GM21360 (cell line): ENCODE results near the gene MSANTD1.

ENCODE experiments used
- ATAC-seq: cut with Tn5 transposase; IDR thresholded peaks from one replicate; pipeline ENCODE4 v1.9.1; 2021; ENCODE audit warnings: mild to moderate bottlenecking, moderate library complexity; ENCODE audit not compliant: unreplicated experiment

The MSANTD1 gene

DNA sequence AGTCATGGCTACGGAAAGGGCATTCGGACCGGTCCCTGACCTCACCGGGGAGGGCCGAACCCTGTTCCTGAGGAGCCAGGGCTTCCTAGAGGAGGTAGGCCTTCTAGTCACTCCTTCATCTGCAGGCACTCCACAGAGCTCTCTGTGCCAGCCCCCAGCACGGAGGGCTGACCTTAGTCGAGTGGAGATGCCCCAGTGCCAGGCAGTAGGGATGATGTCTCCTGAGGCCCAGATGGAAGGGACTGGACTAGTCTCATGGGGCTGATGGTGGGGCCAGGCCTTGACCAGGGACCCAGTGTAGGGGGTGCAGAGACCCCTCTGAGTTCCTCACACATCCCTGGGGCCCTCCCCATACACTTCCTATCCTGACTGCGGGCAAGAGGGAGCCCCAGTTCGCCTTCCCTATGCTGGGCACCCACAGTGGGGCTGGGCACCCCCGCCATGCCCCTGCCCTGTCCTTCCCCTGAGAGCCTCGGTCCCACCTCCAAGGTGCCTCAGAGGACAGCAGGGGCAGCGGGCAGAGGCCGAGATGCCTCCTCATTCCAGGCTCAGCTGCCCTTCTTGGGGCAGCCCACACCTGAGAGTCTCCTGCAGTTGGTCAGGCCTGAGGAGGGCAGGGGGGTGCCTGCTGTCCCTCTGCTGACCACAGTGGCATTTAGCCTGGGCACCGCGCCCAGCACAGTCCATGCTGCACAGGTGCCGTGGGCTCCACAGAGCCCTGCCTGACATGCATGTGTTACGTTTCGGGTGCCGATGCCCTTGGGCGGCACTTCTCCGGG is 1.4 kb upstream of the MSANTD1 start:
- no peak for ATAC-seq

DNA sequence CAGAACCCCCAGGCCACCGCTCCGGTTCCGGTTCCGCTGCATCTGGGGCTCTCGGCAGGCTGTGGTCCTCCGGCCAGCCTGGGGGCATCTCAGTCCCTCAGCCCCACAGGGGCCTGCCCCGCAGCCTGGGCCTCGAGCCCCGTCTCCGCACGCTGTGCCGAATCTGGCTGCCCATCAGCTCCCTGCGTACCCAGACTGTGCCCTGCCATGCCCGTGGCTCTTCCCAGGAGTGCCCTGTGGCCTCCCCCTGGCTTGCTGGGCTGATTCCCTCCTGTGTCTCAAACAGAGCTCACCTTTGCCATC is 830 bp upstream of the MSANTD1 start:
- no peak for ATAC-seq

DNA sequence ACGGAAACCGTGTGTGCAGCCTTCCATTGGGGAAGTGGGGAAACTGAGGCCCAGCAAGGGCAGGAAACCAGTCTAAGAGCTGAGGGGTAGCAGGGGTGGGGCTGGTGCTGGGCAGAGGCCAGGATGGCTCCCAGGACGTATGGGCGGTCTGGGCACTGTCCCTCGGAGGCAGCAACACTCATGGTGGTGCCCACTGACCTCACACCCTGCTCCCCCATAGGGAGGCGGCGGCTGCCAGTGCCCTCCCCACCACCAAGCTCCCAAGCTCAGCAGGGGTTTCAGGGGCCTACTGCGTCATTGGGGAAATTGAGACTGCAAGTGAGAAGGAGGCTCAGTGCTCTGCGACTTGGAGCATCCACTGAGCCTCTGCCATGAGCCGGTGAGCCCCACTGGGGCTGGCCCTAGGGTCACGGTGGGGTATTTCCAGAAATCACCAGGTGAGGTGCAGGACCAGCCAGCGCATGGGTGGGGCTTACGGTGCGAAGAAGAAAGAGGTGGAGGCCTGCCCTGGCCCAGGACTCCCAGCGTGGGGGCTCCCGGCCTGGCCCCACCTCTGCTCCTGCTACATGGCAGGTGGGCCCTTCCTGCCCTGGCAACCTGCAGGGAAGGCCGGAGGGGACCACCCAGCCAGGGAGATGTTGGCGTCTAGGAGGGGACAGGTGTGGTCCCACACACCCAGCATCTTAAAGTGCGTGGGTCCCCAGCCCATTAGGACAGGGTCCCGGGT is 915 bp downstream of the MSANTD1 start:
- ATAC-seq: no peak

DNA sequence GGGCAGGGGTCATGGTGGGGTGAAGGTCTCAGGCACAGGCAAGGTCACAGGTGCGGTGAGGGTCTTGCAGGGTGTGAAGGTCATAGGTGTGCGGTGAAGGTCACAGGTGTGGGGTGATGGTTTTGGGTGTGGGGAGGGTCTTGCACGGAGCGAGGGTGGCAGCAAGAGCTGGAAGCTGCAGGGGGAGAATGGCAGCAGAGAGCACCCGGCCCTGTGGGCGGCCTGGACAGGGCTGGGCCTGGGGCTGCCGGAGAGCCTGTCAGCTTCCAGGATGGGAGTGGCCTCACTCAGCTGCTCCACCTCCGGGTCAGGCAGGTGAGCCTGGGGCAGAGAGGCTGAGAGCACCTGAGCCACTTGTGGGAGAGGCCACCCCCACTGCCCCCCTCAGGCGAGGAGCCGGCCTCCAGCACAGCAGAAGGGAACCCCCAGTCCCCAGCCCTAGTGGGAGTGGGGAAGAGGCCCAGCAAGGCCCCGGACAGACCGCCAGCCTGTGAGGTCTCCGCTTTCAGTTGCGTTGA is 1.5 kb downstream of the MSANTD1 start:
- ATAC-seq: no peak

DNA sequence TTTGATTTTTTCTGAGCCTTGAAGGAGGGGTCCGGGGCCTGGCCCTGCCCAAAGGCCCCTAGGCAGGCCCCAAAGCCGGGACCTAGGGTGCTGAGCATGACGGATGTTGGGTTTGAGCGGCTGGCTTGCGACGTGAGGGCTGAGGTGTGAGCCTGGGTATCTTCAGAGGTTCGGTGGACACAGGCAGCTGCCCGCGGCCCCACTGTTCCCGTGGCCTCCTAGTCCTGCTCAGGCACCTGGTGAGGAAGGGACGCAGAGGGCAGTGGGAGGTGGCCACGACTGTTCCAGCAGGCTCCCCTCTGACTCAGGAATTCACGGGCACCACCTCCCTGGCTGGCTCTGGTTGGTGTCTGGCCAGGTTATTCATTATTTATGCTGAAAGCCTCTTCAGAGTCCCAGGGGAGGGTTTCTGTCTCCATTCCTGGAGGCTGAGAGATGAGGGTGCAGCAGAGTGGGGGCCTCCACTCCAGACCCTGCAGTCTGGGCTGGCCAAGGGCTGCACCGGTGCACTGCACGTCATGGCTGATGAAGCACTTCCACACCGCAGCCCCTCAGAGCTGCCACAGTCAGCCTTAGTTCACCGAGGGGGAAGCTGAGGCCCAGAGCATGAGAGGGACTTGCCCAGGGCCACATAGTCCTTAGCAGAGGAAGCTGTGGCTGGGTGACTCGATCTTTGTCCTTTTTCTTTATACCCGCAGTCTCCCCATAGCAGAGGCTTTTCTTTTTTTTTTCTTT is 2.2 kb downstream of the MSANTD1 start:
- no peak for ATAC-seq

DNA sequence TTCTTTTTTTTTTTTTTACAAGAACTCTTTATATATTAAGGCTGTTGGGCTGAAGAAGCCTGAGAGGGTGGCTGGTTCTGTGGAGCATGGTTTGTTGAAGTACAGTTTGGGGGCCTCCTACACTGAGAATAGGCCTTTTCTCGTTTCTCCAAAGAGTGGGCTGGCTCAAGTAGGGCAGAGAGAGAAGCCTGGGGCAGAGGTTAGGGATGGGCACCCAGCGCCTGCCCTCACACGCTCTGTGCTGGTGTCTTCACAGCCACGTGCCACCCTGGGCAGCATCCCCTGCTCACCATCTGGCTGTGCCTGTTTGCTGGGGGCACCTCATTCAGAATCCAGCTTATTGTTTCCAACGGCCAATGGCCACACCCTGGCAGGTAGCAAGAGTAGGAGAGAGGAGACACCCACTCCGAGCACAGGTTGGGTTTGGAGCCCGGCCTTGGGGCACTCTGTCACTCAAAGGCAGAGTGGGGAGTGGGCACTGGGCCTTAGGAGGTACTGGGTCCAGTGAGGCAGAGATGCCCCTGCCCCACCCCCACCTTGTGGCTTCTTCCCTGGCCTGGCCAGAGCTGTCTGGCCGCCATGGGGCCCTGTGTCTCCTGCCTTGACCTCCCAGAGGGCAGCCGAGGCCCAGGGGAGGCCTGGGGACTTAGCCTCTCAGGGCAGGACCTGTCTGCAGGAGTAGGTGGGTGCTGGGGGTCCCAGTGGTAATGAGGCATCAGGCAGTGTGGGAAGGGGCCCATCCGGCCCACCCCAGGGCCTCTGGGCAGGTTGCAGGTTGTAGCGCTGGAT is 2.9 kb downstream of the MSANTD1 start:
- no peak for ATAC-seq

DNA sequence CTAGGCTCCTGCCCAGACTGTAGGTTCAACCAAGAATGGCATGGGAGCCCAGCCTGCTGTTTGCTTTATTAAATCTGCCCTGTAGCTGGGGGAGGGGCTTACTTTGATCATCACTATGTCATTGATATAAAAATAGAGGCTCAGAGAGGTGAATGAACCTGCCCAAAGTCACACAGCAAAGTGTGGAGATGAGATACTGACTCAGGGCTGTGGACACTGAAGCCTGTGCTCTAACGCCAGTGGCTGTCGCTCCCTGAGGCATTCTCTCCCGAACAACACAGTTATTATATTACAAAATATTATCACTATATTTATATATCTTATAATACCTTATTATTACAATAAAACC is 3.5 kb downstream of the MSANTD1 start:
- no peak for ATAC-seq

DNA sequence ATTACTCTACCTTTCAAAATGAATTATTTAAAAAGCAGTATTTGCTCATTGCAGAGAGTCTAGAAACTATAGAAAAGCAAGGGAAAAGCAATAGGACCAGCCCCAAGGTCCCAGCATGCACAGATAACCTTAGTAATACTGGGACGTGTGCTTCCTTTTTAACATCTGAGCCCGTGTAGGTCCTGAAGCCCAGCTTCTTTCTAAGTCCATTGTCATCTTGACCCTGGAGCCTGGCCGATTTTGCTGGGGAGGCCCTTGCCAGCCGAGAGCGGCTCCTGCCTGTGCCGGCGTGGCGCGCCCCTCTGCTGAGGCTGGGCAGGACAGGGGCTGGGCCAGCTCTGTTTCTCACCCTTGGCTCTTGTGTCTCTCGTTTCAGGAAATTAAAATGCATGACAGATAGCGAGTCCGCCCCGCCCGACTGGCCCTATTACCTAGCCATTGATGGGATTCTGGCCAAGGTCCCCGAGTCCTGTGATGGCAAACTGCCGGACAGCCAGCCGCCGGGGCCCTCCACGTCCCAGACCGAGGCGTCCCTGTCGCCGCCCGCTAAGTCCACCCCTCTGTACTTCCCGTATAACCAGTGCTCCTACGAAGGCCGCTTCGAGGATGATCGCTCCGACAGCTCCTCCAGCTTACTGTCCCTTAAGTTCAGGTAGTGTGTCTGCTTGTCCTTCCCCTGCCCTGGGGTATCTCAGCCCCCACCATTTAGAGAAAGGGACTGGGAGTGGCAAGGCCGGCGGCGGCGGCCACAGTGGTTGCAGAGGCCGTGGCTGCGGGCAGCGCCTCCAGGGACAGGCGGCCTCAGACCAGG is 4.1 kb downstream of the MSANTD1 start:
- ATAC-seq: no peak

DNA sequence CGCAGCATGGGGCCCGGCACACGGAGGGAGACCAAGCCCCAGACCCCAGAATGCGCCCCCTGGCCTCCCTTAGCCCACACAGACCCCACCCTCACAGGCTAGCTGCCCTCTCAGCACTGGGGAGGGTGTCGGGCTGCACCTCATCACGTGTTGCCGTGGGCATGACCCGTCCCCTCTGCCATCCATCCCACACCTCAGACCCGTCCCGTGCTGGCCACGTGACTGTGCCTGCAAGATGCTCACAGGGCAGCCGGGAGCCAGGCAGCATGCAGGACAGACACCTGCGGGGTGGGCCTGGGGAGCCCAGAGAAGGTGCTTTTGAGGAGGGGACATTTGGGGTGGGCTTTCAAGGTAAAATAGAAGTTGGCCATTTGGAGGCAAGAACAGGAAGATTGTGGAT is 4.8 kb downstream of the MSANTD1 start:
- ATAC-seq: no peak

DNA sequence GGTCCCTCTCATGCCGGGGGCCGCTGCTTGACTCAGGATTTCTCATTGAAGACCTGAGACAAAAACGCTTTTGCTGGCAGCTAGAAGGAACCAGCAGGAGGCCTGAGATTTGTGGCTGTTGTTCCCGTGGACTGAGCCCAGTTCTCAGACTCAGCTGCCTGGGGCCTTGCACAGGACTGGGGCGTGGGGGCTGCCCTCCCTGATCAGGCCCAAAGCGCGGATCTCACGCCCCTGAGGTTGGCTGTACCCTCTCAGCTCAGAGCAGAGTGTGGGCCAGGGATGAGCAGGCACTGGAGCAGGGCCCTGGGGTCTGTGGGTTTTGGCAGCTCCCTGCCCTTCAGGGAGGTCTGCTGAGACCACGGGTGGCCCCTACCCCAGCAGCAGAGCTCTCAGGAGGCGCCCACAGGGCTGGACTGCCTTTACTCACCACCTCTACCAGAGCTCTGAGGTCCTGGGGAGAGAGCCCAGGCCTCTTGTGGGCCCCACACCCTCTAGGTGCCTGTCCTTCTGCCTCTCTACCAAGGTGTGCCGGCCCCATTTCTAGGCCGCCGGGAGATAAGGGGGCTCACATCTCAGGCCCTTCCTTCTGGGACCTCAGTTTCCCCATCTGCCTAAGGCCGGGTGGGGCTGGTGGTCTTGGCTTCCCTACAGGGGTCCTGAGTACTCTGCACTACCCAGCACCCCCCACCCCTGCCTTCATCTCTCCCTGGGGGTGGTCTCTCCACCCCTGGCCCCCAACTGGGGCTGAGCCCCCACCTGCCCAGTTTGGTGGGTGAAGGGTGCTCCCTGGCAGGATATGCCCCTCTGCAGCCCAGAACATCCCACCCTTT is 5.6 kb downstream of the MSANTD1 start:
- no peak for ATAC-seq

DNA sequence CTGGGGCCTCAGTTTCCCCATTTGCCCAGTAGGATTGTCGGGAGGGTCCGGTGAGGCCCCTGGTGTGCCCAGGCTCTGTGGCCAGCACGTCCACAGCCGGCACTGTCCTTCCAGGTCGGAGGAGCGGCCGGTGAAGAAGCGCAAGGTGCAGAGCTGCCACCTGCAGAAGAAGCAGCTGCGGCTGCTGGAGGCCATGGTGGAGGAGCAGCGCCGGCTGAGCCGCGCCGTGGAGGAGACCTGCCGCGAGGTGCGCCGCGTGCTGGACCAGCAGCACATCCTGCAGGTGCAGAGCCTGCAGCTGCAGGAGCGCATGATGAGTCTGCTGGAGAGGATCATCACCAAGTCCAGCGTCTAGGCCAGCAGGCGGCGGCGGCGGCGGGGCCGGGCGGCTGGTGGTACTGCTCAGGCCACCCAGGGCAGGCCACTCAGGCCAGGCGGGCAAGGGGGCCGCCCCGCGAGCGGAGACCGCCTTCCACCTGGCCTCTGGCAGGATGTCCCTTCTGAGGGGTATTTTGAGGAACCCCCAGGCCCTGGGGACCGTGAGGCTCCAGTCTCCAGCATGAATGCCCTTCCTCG is 6.7 kb downstream of the MSANTD1 start:
- no peak for ATAC-seq

DNA sequence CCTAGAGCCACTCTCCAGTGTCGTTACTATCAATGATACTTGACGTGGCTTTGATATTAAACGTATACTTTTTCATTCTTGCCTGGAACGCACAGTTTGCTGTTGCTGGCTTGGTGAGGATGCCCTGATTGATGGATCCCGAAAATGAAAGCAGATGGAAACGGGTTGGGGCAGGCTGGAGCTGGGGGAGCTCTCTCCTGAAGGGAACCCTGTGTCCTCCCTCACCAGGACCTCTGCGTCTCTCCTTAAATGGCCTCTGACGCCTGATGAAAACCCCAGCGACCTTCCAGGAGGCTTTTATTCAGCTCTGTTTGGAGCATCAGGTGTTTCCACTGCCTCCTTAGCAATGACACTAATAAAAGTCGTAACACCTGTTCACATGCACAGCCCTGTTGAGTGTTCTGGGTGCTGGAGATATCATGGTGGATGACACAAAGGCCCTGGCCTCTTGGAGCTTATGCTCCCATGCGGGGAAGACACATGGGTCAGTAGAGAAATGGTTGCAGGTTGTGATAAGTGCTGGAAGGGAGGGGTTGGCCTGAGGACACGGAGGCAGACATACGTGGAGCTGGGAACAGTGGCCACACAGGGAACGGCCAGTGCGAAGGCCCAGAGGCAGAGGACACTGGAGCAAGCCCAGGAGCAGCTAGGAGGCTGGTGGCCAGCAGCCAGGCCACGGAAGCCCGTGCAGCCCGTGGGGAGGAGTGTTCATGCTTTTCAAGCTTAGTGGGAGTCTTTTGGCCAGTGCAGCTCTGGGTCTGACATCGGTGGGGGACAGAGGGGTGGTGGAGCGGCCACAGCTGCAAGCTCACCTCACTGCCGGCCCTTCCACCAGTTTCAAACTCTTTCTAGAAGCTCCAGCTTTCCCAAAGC is 7.5 kb downstream of the MSANTD1 start:
- ATAC-seq: no peak

DNA sequence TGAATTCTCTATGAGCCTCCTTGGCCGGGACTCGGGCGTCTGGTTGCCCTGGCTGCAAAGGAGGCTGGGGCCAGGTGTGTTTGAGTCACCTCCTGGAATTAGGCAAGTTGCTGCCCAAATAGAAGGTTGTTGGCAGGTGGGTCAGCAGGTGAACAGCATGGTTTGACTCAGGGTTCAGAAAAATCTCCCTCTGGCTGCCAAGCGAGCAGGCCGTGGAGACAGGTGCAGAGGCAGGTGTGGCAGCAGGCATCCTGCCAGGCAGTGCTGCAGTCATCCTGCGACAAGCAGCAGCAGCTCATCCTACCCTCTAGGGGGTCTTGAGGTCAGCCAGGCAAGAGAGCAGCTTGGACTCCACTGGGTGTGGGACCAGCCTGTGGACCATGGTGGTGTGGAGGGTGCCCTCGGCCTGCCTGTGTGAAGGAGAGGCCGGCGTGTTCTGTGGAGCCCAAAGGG is 8.2 kb downstream of the MSANTD1 start:
- no peak for ATAC-seq

DNA sequence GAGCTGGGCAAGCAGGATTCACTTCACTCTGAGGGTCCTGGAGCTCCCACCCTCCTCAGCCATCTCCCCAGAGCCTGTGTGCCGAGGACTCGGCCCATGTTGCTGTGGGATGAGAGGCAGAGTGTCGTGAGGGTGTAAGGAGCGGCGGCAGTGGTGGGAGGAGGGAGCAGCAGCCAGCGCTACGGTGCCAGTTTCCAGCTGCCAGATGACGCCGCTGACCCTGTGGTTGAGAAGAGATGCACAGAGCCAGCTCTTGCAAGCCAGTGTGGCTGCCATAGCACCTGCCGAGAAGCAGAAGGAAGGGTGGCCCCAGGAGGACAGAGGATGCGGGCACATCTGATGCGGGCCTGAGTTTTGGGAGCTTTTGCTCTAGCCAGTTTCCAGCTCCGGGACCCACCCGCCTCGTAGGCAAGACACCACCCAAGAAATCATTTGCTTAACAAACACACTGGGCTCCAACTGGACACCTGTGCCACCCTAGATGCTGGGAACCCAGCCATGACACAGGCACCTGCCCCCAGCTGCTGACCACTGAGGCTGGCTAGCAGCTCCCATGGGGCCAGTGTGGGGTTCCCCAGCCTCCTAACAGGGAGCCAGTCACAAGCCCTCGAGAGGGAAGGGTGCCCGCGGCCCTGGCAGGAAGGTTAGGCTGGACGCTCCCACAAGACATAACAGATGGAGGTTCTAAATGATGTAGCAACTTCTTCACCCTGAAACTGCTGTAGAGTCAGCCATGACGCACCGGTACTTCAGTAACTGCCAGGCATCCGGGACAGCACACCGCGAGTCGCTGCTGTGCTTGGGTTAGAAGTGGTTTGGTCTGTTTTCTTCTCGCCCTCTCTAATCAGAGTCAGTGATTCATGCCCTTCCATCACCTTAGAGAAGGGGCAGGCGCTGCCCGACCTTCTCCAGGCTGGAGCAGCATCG is 8.9 kb downstream of the MSANTD1 start:
- no peak for ATAC-seq

DNA sequence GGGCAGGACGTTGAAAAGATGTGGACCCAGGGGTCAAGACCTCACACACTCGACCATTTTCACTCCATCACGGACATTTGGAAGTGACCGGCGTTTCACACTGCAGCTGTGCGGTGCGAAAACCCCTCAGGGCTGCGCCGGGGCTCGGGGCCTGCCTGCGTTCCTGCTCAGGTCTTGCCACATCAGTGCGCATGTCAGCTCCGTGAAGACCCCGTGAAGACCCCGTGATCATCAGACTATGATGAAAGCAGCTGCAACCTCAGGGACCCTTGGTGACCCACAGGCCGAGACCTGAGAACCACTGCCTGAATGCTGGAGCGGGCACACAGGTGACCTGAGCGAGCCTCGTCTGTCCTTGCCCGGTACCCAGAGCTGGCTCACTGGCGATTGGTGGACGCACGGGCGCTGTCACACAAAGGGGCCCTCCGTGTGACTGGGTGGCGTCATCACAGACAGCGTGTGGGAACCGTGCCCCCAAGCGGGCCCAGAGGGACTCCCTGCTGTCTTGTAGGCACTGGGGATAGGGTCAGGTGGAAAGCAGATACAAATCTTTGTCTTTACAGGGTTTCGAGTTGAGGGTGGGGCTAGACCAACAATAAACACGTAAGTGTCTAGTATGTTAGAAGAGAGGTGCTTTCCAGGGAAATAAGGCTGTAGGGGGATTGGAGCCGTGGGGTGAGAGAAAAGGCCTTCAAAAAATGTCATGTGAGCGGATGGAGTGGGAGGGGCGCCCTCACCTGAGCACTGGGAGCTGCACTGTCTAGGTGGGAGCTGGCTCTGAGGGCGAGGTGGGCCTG is 12.7 kb downstream of the MSANTD1 start:
- ATAC-seq: no peak
